Keratinocyte (primary cell): ENCODE results near the gene EDA.

Source experiments
- CTCF ChIP-seq, 3 experiments: IDR thresholded peaks in 1 of 3; conservative IDR thresholded peaks in 1 of 3; optimal IDR thresholded peaks in 1 of 3; 2 replicates in 2 of 3; 3 replicates in 1 of 3; pipeline versions ENCODE3 to v1.5.1; 2011; ENCODE audit warnings: low read length in 3 of 3, mild to moderate bottlenecking in 3 of 3, moderate library complexity in 2 of 3, control low read depth in 1 of 3, inconsistent platforms in 1 of 3; ENCODE audit not compliant: insufficient read depth in 2 of 3; ENCODE audit errors: extremely low read depth in 1 of 3
- EZH2 ChIP-seq: IDR thresholded peaks from one replicate; pipeline ENCODE4 v1.6.1; 2012; ENCODE audit warnings: inconsistent platforms, mild to moderate bottlenecking, low read length, moderate library complexity

DNA sequence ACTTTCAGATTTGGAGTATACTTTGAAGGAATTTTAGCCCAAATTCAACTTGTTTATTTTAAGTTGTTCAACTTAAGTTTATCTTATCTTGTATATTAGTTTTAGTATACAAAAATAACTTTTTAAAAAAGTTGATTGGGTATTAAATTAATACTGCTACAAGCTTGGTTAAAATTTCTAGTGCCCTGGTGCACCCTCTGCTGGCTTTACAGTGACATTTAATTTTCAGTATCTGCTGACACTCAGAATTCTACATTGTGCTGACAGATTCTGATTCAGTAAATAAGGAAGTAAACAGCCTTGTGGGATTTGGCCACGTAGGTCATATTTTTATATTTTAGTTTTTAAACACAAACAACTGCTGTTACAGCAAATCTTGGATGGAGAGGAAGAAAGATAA lies 2.9 kb downstream of the EDA start:
- TF ChIP-seq CTCF (optimal IDR thresholded peaks at IDR 0.05 in 1 of 3, IDR thresholded peaks at IDR 0.05 in 1 of 3, conservative IDR thresholded peaks at IDR 0.05 in 1 of 3; ENCODE audit: extremely low read depth in 1 of 3, insufficient read depth in 2 of 3, low read length in 3 of 3) (peak in 1 of 3 experiments; percentile 30), EZH2 (no peak)
